ENCODE measurements around the gene DGUOK.
"Not testable (repeated sequence)": the region's sequence is repeated elsewhere in the genome, so short reads cannot be mapped to it uniquely, and the experiment has no call there.

Gene DGUOK

DNA sequence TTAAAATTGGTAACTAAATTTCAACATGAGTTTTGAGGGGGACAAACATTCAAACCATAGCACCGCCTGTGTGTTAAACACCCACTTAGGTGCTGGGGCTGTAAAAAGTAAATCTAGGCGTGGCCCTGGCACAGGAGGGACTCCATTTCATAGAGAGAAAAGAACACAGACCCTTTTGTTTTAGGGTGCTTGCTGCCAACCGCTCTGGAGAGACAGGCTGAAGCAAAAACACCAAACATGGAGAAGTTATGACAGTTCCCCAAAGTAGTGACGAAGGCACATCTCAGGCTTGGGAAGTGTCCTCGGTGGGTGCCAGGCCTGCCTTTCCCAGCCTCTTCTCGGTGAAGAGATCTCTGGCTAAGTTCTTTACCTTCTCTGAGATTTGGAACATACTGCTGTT, 28.7 kb upstream of the DGUOK start:
- no peak for DNase-seq (ENCODE audit: extremely low spot score)
- TF ChIP-seq FOXA1 (IDR thresholded peaks at IDR 0.05) (no peak), ARNT (IDR thresholded peaks at IDR 0.05) (no peak), ZNF384 (IDR thresholded peaks at IDR 0.05) (no peak), TARDBP (IDR thresholded peaks at IDR 0.05) (no peak)
- POLR2A ChIA-PET = no interaction called here
- CTCF ChIA-PET = no interaction called here

DNA sequence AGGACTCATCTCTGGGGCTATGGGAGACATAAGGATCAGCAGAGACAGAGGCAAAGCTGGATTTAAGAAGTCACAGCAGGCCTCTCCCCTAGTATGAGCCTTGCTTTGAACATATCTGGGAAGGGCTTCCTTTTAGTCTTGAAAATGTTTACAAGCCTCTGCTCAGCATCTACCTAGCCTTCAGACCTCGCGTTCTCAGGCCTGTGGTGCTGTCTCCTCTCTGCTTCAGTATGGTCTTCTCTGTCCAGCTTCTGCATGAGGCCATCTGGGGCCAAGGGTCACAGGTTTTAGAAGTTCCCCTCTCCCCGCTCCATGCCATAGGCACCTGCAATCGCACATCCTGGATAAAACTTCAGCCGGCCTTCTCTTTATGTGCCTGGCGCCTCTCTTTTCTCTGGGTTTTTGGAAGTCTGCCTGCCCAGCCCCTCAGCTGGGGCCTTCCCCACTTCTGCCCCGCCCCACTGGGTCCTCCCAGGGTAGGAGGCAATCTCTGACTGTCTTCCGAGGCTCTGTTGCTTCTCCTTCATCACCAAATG, 26.8 kb upstream of the DGUOK start:
- ChIA-PET POLR2A (no interaction called here), CTCF (no interaction called here)
- no peak for DNase-seq (ENCODE audit: extremely low spot score)
- TF ChIP-seq LEF1 (IDR thresholded peaks at IDR 0.05; ENCODE audit: borderline replicate concordance) (no peak), FOXA1 (IDR thresholded peaks at IDR 0.05) (no peak), ARNT (IDR thresholded peaks at IDR 0.05) (no peak), CTBP1 (IDR thresholded peaks at IDR 0.05; ENCODE audit: borderline replicate concordance) (no peak), SUZ12 (IDR thresholded peaks at IDR 0.05) (no peak)

DNA sequence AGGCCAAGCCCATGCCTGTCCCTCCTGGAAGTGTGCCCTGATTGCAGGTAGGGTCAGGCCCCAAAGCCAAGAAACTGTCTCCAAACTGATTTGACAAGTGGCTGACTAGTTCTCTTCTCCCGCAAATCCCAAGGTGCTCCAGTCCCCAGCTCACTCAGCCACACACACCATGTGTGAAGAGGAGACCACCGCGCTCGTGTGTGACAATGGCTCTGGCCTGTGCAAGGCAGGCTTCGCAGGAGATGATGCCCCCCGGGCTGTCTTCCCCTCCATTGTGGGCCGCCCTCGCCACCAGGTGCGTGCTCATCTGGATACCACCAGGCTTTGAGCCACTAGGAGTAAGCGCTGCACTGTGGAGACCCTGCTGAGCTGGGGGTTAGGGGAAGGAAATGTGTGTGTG, 25.5 kb upstream of the DGUOK start:
- POLR2A ChIA-PET = no interaction called here
- CTCF ChIA-PET = no interaction called here
- TF ChIP-seq ARNT (IDR thresholded peaks at IDR 0.05) (no peak), SUZ12 (IDR thresholded peaks at IDR 0.05) (no peak)
- DNase-seq (ENCODE audit: extremely low spot score) = no peak

DNA sequence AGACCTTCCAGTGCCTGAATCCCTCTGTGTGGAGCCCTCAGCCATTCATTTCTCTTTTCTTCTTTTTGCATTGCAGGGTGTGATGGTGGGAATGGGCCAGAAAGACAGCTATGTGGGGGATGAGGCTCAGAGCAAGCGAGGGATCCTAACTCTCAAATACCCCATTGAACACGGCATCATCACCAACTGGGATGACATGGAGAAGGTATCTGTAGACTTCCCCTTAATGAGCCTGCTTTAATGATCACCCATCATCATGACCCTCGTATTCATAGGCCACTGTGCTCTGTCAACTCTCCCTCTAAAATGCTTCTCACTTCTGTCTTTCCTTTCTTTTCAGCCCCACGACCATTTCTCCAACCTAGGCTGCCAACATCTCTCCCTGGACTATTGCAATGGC, 24.4 kb upstream of the DGUOK start:
- no peak for TF ChIP-seq FOXM1 (IDR thresholded peaks at IDR 0.05; ENCODE audit: borderline replicate concordance)
- no peak for TF ChIP-seq ELF4 (IDR thresholded peaks at IDR 0.05)
- no peak for TF ChIP-seq FOXA1 (IDR thresholded peaks at IDR 0.05)
- TF ChIP-seq L3MBTL2 (conservative IDR thresholded peaks at IDR 0.05) = no peak
- no peak for TF ChIP-seq SUZ12 (IDR thresholded peaks at IDR 0.05)
- TF ChIP-seq CTBP1 (IDR thresholded peaks at IDR 0.05; ENCODE audit: borderline replicate concordance) = no peak
- TF ChIP-seq ZNF384 (IDR thresholded peaks at IDR 0.05) = no peak
- no peak for TF ChIP-seq FOXK2 (IDR thresholded peaks at IDR 0.05)
- ChIA-PET POLR2A (no interaction called here), CTCF (interaction anchor here (1.0 kb wide), 1 partner anchor 16 kb away, joined by 4 read pairs; no protein-coding TSS in a partner anchor)
- no peak for DNase-seq (ENCODE audit: extremely low spot score)

DNA sequence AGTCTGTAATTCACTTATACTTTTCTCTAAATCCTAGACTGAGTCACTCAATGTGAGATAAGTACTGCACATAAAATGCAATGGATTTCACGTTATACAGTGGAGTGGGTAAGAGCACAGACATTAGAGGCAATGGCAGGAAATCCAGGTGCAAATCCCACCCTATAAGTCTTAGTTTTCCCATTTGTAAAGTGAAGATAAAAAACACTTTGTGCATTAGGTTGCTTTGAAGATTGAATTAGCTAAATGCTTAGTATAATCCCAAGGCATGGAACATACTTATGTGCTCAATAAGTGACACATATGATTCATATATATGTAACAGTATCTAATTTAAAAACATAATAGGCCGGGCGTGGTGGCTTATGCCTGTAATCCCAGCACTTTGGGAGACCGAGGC, 23.4 kb upstream of the DGUOK start:
- CTCF ChIA-PET = no interaction called here
- POLR2A ChIA-PET = no interaction called here
- no peak for TF ChIP-seq SUZ12 (IDR thresholded peaks at IDR 0.05)
- no peak for DNase-seq (ENCODE audit: extremely low spot score)

DNA sequence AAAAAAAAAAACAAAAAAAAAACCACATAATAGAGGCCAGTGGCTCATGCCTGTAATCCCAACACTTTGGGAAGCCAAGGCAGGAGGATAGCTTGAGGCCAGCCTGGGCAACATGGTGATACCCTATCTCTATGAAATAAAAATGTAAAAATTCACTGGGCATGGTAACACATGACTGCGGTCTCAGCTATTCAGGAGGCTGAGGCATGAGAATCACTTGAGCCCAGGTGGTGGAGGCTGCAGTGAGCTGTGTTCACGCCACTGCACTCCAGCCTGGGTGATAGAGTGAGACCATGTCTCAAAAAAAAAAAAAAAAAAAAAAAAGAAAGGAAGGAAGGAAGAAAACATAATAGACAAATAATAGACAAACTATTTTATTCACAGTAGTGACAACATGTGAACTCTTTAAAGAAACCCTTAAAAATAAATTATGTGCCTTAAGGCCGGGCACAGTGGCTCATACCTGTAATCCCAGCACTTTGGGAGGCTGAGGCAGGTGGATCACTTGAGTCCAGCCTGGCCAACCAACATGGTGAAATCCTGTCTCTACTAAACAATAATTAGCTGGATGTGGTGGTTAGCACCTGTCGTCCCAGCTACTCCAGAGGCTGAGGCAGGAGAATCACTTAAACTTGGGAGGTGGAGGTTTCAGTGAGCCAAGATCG, 22.6 kb upstream of the DGUOK start:
- DNase-seq (ENCODE audit: extremely low spot score); CTCF ChIA-PET; POLR2A ChIA-PET: not testable (repeated sequence)

DNA sequence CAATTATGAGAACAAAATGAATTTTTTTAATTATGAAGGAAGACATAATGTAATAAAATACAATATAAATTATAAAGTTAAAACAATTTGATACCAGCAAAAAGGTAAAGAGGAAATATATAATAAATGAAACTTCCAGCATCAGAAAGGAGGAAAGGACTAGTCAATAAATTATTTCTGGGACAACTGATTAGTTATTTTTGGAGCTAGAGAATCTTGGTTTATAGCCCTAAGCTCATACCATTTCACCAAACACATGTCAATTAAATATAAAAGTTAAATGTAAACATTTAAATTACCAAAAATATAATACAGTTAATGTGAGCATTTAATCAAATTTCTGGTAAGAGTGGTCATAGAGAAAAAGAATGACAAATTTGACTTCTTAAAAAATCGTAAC, 21.7 kb upstream of the DGUOK start:
- CTCF ChIA-PET = no interaction called here
- POLR2A ChIA-PET = no interaction called here
- TF ChIP-seq ARNT (IDR thresholded peaks at IDR 0.05) = no peak
- TF ChIP-seq TARDBP (IDR thresholded peaks at IDR 0.05) = no peak
- TF ChIP-seq FOXA1 (IDR thresholded peaks at IDR 0.05) = no peak
- TF ChIP-seq FOXM1 (IDR thresholded peaks at IDR 0.05; ENCODE audit: borderline replicate concordance) = no peak
- TF ChIP-seq BHLHE40 (IDR thresholded peaks at IDR 0.05; ENCODE audit: borderline replicate concordance) = no peak
- no peak for TF ChIP-seq FOXK2 (IDR thresholded peaks at IDR 0.05)
- TF ChIP-seq L3MBTL2 (conservative IDR thresholded peaks at IDR 0.05) = no peak
- no peak for TF ChIP-seq NFRKB (IDR thresholded peaks at IDR 0.05)
- no peak for TF ChIP-seq HDGF (IDR thresholded peaks at IDR 0.05; ENCODE audit: borderline replicate concordance)
- TF ChIP-seq ELF4 (IDR thresholded peaks at IDR 0.05) = no peak
- TF ChIP-seq LEF1 (IDR thresholded peaks at IDR 0.05; ENCODE audit: borderline replicate concordance) = no peak
- TF ChIP-seq, protein P1, sequence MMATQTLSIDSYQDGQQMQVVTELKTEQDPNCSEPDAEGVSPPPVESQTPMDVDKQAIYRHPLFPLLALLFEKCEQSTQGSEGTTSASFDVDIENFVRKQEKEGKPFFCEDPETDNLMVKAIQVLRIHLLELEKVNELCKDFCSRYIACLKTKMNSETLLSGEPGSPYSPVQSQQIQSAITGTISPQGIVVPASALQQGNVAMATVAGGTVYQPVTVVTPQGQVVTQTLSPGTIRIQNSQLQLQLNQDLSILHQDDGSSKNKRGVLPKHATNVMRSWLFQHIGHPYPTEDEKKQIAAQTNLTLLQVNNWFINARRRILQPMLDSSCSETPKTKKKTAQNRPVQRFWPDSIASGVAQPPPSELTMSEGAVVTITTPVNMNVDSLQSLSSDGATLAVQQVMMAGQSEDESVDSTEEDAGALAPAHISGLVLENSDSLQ (IDR thresholded peaks at IDR 0.05) = no peak
- no peak for TF ChIP-seq ZNF384 (IDR thresholded peaks at IDR 0.05)
- TF ChIP-seq SUZ12 (IDR thresholded peaks at IDR 0.05) = no peak
- TF ChIP-seq SP1 (IDR thresholded peaks at IDR 0.05) = no peak
- DNase-seq (ENCODE audit: extremely low spot score) = no peak

DNA sequence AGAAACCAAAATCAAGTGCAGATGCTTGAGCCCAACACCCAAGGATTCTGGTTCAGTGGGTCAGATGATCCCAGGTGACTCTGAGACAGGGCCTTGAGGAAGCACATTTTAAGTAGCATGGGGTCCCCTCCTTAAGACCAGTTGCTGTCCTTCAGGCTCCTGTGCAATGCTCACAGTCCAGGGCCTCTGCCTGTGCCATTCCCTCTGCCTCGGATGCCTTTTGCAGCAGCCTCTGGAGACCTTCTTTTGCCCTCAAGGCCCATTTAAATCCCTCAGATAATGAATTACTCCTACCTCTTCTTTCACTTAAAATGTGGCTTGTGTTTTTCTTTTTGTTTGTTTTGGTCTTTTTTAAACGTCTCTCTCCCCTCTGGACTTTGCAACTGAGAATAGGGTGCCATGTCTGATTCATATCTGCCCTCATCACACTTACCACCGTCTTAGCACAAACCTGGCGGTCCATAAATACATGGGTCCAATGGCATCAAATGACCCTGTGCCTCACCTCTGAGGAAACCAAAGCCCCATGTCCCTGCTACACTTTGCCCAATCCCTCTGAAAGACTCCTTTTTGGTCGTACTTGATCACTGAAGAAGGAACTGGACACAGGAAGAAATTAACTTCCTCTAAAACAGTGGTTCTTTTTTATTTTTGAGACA, 19.7 kb upstream of the DGUOK start:
- ChIA-PET CTCF (no interaction called here), POLR2A (no interaction called here)
- TF ChIP-seq SUZ12 (IDR thresholded peaks at IDR 0.05) (no peak), FOXM1 (IDR thresholded peaks at IDR 0.05; ENCODE audit: borderline replicate concordance) (no peak), HDGF (IDR thresholded peaks at IDR 0.05; ENCODE audit: borderline replicate concordance) (no peak), BHLHE40 (IDR thresholded peaks at IDR 0.05; ENCODE audit: borderline replicate concordance) (no peak), FOXA1 (IDR thresholded peaks at IDR 0.05) (no peak)
- DNase-seq (ENCODE audit: extremely low spot score) = no peak
